ENCODE measurements around the gene TRMT2B. TPM values are rescaled to one million over a fixed set of nuclear protein-coding genes. Genes with fewer than 3 reads are reported as not detected.

TRMT2B gene
- total and polyA plus RNA-seq, 4 donors: 9.4 to 15.0 (median 12.5) TPM

Other genes with a start within 250 kb of the TRMT2B start
- 10 to 100 TPM; 13.1 to 16.7 TPM for gene CSTF2, start 231.7 kb downstream of the TRMT2B start, total RNA-seq
- gene CSTF2, start 231.7 kb downstream of the TRMT2B start, polyA plus RNA-seq (ENCODE audit: insufficient read length in 2 of 2): 10 to 100 TPM; 19.6 to 23.1 TPM
- not detected for gene NOX1, start 177.8 kb downstream of the TRMT2B start, total RNA-seq
- under 1 TPM; 0.84 to 0.87 TPM for gene NOX1, start 177.8 kb downstream of the TRMT2B start, polyA plus RNA-seq (ENCODE audit: insufficient read length in 2 of 2)
- under 1 TPM; 0.10 to 0.28 TPM for gene XKRX, start 123.2 kb downstream of the TRMT2B start, total RNA-seq
- under 1 TPM in 1 of 2 donors, not detected in 1; 0.15 TPM for gene XKRX, start 123.2 kb downstream of the TRMT2B start, polyA plus RNA-seq (ENCODE audit: insufficient read length in 2 of 2)
- not detected for gene ARL13A, start 82.4 kb downstream of the TRMT2B start, total RNA-seq
- gene ARL13A, start 82.4 kb downstream of the TRMT2B start, polyA plus RNA-seq (ENCODE audit: insufficient read length in 2 of 2): under 1 TPM; 0.24 to 0.39 TPM
- 10 to 100 TPM; 18.5 to 80.1 TPM for gene TMEM35A, start 26.8 kb upstream of the TRMT2B start, total RNA-seq
- gene TMEM35A, start 26.8 kb upstream of the TRMT2B start, polyA plus RNA-seq (ENCODE audit: insufficient read length in 2 of 2): 100 to 1,000 TPM; 122 to 132 TPM
- 10 to 100 TPM in 1 of 2 donors, 1 to 10 TPM in 1; 8.7 to 13.6 TPM for gene CENPI, start 46.1 kb upstream of the TRMT2B start, total RNA-seq
- 1 to 10 TPM; 4.2 to 5.2 TPM for gene CENPI, start 46.1 kb upstream of the TRMT2B start, polyA plus RNA-seq (ENCODE audit: insufficient read length in 2 of 2)
- 1 to 10 TPM; 4.2 to 9.8 TPM for gene DRP2, start 167.7 kb upstream of the TRMT2B start, total RNA-seq
- gene DRP2, start 167.7 kb upstream of the TRMT2B start, polyA plus RNA-seq (ENCODE audit: insufficient read length in 2 of 2): 10 to 100 TPM in 1 of 2 donors, 1 to 10 TPM in 1; 9.8 to 11.1 TPM
- under 1 TPM; 0.20 to 0.72 TPM for gene TAF7L, start 239.2 kb upstream of the TRMT2B start, total RNA-seq
- gene TAF7L, start 239.2 kb upstream of the TRMT2B start, polyA plus RNA-seq (ENCODE audit: insufficient read length in 2 of 2): under 1 TPM; 0.24 TPM

All from spinal cord (tissue), 4 donors.